ENCODE results near the gene NRP1. TPM values are rescaled to one million over a fixed set of nuclear protein-coding genes. Genes with fewer than 3 reads are reported as not detected.
A peak's percentile ranks its signal among the peaks of the same experiment; 100 is the strongest.

Gene NRP1
- total RNA-seq, 1 donor = 173 TPM

- H3K79me2 ChIP-seq (ENCODE audit: insufficient read depth, low read length) = peaks cover 81% of the 10 kb centered on the region
These were observed 63.5 kb downstream of the NRP1 start for GRCh38 chr10:33270971-33271370.

GRCh38 chr10:33267708-33268107, 66.8 kb downstream of the NRP1 start:
- H3K9me3 ChIP-seq (ENCODE audit: low read depth, low read length) = no peaks in the 10 kb centered on the region
- H3K79me2 ChIP-seq (ENCODE audit: insufficient read depth, low read length) = peaks cover 60% of the 10 kb centered on the region
- no peak overlapping the region for H2AFZ ChIP-seq (ENCODE audit: low read length)
- peak overlapping the region; percentile 40 for H3K27ac ChIP-seq (ENCODE audit: low read depth, low read length)
- no peak for TF ChIP-seq CTCF (IDR thresholded peaks at IDR 0.05; ENCODE audit: extremely low read depth, low read depth, low read length)
- no peaks in the 10 kb centered on the region for H3K27me3 ChIP-seq (ENCODE audit: insufficient read depth, low read length)
- H3K4me3 ChIP-seq (ENCODE audit: insufficient read depth, low read length) = no peak overlapping the region
- DNase-seq (ENCODE audit: insufficient read length, low spot score, missing footprints) = no peak
- no peaks in the 10 kb centered on the region for H4K20me1 ChIP-seq (ENCODE audit: insufficient read depth, low read length)
- H3K4me1 ChIP-seq (ENCODE audit: insufficient read depth, low read length) = peaks cover 42% of the 10 kb centered on the region
- H3K4me2 ChIP-seq (ENCODE audit: insufficient read depth, low read length) = no peak overlapping the region
- peaks cover 47% of the 10 kb centered on the region for H3K36me3 ChIP-seq (ENCODE audit: insufficient read depth, low read length)

More at GRCh38 chr10:33270971-33271370, 63.5 kb downstream of the NRP1 start:
- peaks cover 47% of the 10 kb centered on the region for H3K36me3 ChIP-seq (ENCODE audit: insufficient read depth, low read length)
- DNase-seq (ENCODE audit: insufficient read length, low spot score, missing footprints) = no peak
- no peak overlapping the region for H3K4me3 ChIP-seq (ENCODE audit: insufficient read depth, low read length)
- no peaks in the 10 kb centered on the region for H3K27me3 ChIP-seq (ENCODE audit: insufficient read depth, low read length)
- peaks cover 28% of the 10 kb centered on the region for H3K4me1 ChIP-seq (ENCODE audit: insufficient read depth, low read length)
- no peak overlapping the region for H2AFZ ChIP-seq (ENCODE audit: low read length)
- no peaks in the 10 kb centered on the region for H3K9me3 ChIP-seq (ENCODE audit: low read depth, low read length)
- H4K20me1 ChIP-seq (ENCODE audit: insufficient read depth, low read length) = no peaks in the 10 kb centered on the region
- no peak for TF ChIP-seq CTCF (IDR thresholded peaks at IDR 0.05; ENCODE audit: extremely low read depth, low read depth, low read length)
- peak overlapping the region; percentile 99 for H3K27ac ChIP-seq (ENCODE audit: low read depth, low read length)
- no peak overlapping the region for H3K4me2 ChIP-seq (ENCODE audit: insufficient read depth, low read length)

GRCh38 chr10:33265621-33266020, 68.8 kb downstream of the NRP1 start:
- H3K79me2 ChIP-seq (ENCODE audit: insufficient read depth, low read length) = peaks cover 39% of the 10 kb centered on the region
- no peak overlapping the region for H3K4me2 ChIP-seq (ENCODE audit: insufficient read depth, low read length)
- no peak for DNase-seq (ENCODE audit: insufficient read length, low spot score, missing footprints)
- no peak overlapping the region for H3K4me3 ChIP-seq (ENCODE audit: insufficient read depth, low read length)
- H3K27ac ChIP-seq (ENCODE audit: low read depth, low read length) = peak overlapping the region; percentile 99
- peaks cover 63% of the 10 kb centered on the region for H3K36me3 ChIP-seq (ENCODE audit: insufficient read depth, low read length)
- TF ChIP-seq CTCF (IDR thresholded peaks at IDR 0.05; ENCODE audit: extremely low read depth, low read depth, low read length) = no peak
- no peaks in the 10 kb centered on the region for H3K27me3 ChIP-seq (ENCODE audit: insufficient read depth, low read length)
- H3K4me1 ChIP-seq (ENCODE audit: insufficient read depth, low read length) = peaks cover 34% of the 10 kb centered on the region
- H4K20me1 ChIP-seq (ENCODE audit: insufficient read depth, low read length) = no peaks in the 10 kb centered on the region
- no peak overlapping the region for H2AFZ ChIP-seq (ENCODE audit: low read length)
- H3K9me3 ChIP-seq (ENCODE audit: low read depth, low read length) = no peaks in the 10 kb centered on the region

- no peak for DNase-seq (ENCODE audit: insufficient read length, low spot score, missing footprints)
- H3K9me3 ChIP-seq (ENCODE audit: low read depth, low read length) = no peaks in the 10 kb centered on the region
- H3K4me3 ChIP-seq (ENCODE audit: insufficient read depth, low read length) = peak overlapping the region; percentile 32
- H3K36me3 ChIP-seq (ENCODE audit: insufficient read depth, low read length) = peaks cover 50% of the 10 kb centered on the region
- TF ChIP-seq CTCF (IDR thresholded peaks at IDR 0.05; ENCODE audit: extremely low read depth, low read depth, low read length) = no peak
- peaks cover 51% of the 10 kb centered on the region for H3K4me1 ChIP-seq (ENCODE audit: insufficient read depth, low read length)
- H3K79me2 ChIP-seq (ENCODE audit: insufficient read depth, low read length) = peaks cover 27% of the 10 kb centered on the region
- peak overlapping the region; percentile 99 for H3K27ac ChIP-seq (ENCODE audit: low read depth, low read length)
- no peaks in the 10 kb centered on the region for H3K27me3 ChIP-seq (ENCODE audit: insufficient read depth, low read length)
- H3K4me2 ChIP-seq (ENCODE audit: insufficient read depth, low read length) = peak overlapping the region; percentile 59
- no peaks in the 10 kb centered on the region for H4K20me1 ChIP-seq (ENCODE audit: insufficient read depth, low read length)
- peak overlapping the region; percentile 18 for H2AFZ ChIP-seq (ENCODE audit: low read length)
These were observed 71.0 kb downstream of the NRP1 start for GRCh38 chr10:33263453-33263852.
